HepG2 (cell line): ENCODE measurements around the gene DNAH9. TPM values are rescaled to one million over a fixed set of nuclear protein-coding genes. Genes with fewer than 3 reads are reported as not detected.

Source experiments
- ATAC-seq: fragments of 200-7000 bp; cut with Tn5 transposase; 3 replicates; pipeline ENCODE4 v1.9.1; 2020; ENCODE audit warnings: mild to moderate bottlenecking, moderate library complexity
- BruUV-seq: library from RNA; stranded (reverse); fragments of 400-500 nt; replicated peaks from 2 replicates; lab custom pipeline; 2021; lab: Mats Ljungman, UMichigan
- CTCF ChIA-PET: fragments of 300-600 bp; formaldehyde crosslinking; extraction: SDS; loops from one replicate; lab custom pipeline; 2021; ENCODE audit warnings: low total read pairs, inconsistent platforms, low intra/inter-chr PET ratio; lab: Yijun Ruan, JAX
- POLR2A ChIA-PET: fragments of 350-600 bp; sonication (Branson Sonifier 250); formaldehyde crosslinking; loops from one replicate; lab custom pipeline; 2020; ENCODE audit warnings: antibody characterized with exemption, inconsistent platforms; lab: Yijun Ruan, JAX
- DNase-seq: peaks from one replicate; pipeline ENCODE4 v3.0.0-alpha.2; 2015; ENCODE audit warnings: low spot score
- FAIRE-seq: peaks from 3 replicates; lab custom pipeline; 2011; peaks lifted over from hg19 to GRCh38; lab: Jason Lieb, UNC
- H2AFZ ChIP-seq: one replicate; pipeline ENCODE4 v1.6.1; 2011; ENCODE audit warnings: low read length, inconsistent platforms
- H3K27ac ChIP-seq: fragments of 300-600 bp; 3 replicates; pipeline ENCODE4 v1.8.0; 2011; ENCODE audit warnings: mixed run types, mild to moderate bottlenecking, mixed read lengths, low read length, inconsistent platforms; ENCODE audit not compliant: insufficient read depth; ENCODE audit errors: extremely low read length
- H3K27me3 ChIP-seq, 2 experiments: fragments of 200-600 bp in 1 of 2; 2 replicates in 1 of 2; 3 replicates in 1 of 2; pipeline versions ENCODE4 v1.6.0 to v1.8.0; 2011; ENCODE audit warnings: low read length in 2 of 2, mild to moderate bottlenecking in 2 of 2, moderate library complexity in 2 of 2, inconsistent platforms in 1 of 2; ENCODE audit not compliant: insufficient read depth in 2 of 2, control insufficient read depth in 1 of 2
- H3K36me3 ChIP-seq, 2 experiments: fragments of 200-600 bp in 1 of 2; replicated peaks in 1 of 2; 2 replicates in 1 of 2; 3 replicates in 1 of 2; pipeline versions ENCODE4 v1.5.1 to v1.8.0; 2011; ENCODE audit warnings: low read length in 2 of 2, inconsistent platforms in 1 of 2; ENCODE audit not compliant: insufficient read depth in 2 of 2, control insufficient read depth in 1 of 2
- H3K4me1 ChIP-seq: 2 replicates; pipeline ENCODE4 v1.5.1; 2012; ENCODE audit warnings: low read length, inconsistent platforms; ENCODE audit not compliant: insufficient read depth
- H3K4me2 ChIP-seq: 2 replicates; pipeline ENCODE4 v1.6.0; 2011; ENCODE audit warnings: low read depth, low read length, inconsistent platforms
- H3K4me3 ChIP-seq, 3 experiments: fragments of 200-600 bp in 1 of 3; sonication (generic), shearing (Covaris generic) in 1 of 3; replicated peaks in 1 of 3; 2 replicates each; pipeline ENCODE4 v1.5.1; 2011 to 2016; ENCODE audit warnings: low read length in 3 of 3, inconsistent platforms in 2 of 3, low read depth in 2 of 3, mild to moderate bottlenecking in 2 of 3, control low read depth in 1 of 3, mixed read lengths in 1 of 3; ENCODE audit not compliant: insufficient read depth in 1 of 3
- H3K79me2 ChIP-seq: one replicate; pipeline ENCODE4 v1.6.1; 2011; ENCODE audit warnings: low read length, inconsistent platforms; ENCODE audit not compliant: insufficient read depth
- H3K9ac ChIP-seq: 2 replicates; pipeline ENCODE4 v1.6.0; 2011; ENCODE audit warnings: mild to moderate bottlenecking, low read depth, low read length, inconsistent platforms; ENCODE audit not compliant: insufficient read depth
- H3K9me3 ChIP-seq: 2 replicates; pipeline ENCODE4 v1.5.1; 2012; ENCODE audit warnings: mild to moderate bottlenecking, low read length
- H4K20me1 ChIP-seq: 2 replicates; pipeline ENCODE4 v1.6.0; 2011; ENCODE audit warnings: inconsistent platforms, mild to moderate bottlenecking, low read length, moderate library complexity; ENCODE audit not compliant: insufficient read depth
- MAFF ChIP-seq: IDR thresholded peaks from 2 replicates; pipeline ENCODE4 v1.6.1; 2011; ENCODE audit warnings: low read depth, low read length, improper control_type of control experiment
- MAFK ChIP-seq, 2 experiments: IDR thresholded peaks in 1 of 2; conservative IDR thresholded peaks in 1 of 2; 2 replicates each; pipeline ENCODE4 v1.6.1; 2011; ENCODE audit warnings: improper control_type of control experiment in 2 of 2, low read length in 2 of 2
- NFE2L2 ChIP-seq: fragments of 150-350 bp; IDR thresholded peaks from 2 replicates; pipeline ENCODE4 v1.6.1; 2014; ENCODE audit warnings: low read length
- REL ChIP-seq: sonication (generic); formaldehyde crosslinking; conservative IDR thresholded peaks from 2 replicates; pipeline ENCODE4 v1.8.0; 2022; ENCODE audit warnings: mild to moderate bottlenecking, missing genetic modification reagents, moderate library complexity
- REXO4 ChIP-seq: sonication (generic); formaldehyde crosslinking; IDR thresholded peaks from 2 replicates; pipeline ENCODE4 v1.8.0; 2022; ENCODE audit warnings: missing genetic modification reagents, mild to moderate bottlenecking, borderline replicate concordance
- SMYD3 ChIP-seq: sonication (generic); formaldehyde crosslinking; IDR thresholded peaks from 2 replicates; pipeline ENCODE4 v1.8.1; 2023; ENCODE audit warnings: mild to moderate bottlenecking, missing genetic modification reagents
- ZNF12 ChIP-seq: sonication (generic); formaldehyde crosslinking; IDR thresholded peaks from 2 replicates; pipeline ENCODE4 v1.5.0; 2020; ENCODE audit warnings: missing genetic modification reagents
- ZNF121 ChIP-seq: sonication (generic); formaldehyde crosslinking; IDR thresholded peaks from 2 replicates; pipeline ENCODE4 v1.5.0; 2020; ENCODE audit warnings: mild to moderate bottlenecking, missing genetic modification reagents
- WGBS: methylation state at CpG from one replicate; pipeline ENCODE4 v1.1.6; 2017; ENCODE audit warnings: low lambda C conversion rate; 5-methylcytosine and 5-hydroxymethylcytosine counted together
- in situ Hi-C: cut with HindIII; loops from 2 replicates; pipeline ENCODE4 v1.10.0; 2017; ENCODE audit warnings: low pct_unique_long_range_greater_than_20kb; ENCODE audit not compliant: extremely low pct_ligation_motif_present
- intact Hi-C: fragments of 100-400 bp; cut with micrococcal nuclease; formaldehyde crosslinking; loops from one replicate; pipeline ENCODE4 v1.10.0; 2022; ENCODE audit not compliant: unreplicated experiment
- polyA plus RNA-seq, 8 experiments: library from polyadenylated mRNA; depleted of rRNA in 3 of 8; stranded (reverse) in 7 of 8; unstranded in 1 of 8; fragments of >200 nt; fragmentation: Illumina TruSeq in 4 of 8; extraction: Trizol in 4 of 8; gene quantifications; 2 replicates each; pipeline versions ENCODE4 v1.2.1 to v1.2.3, GENCODE V29; 2011 to 2016; ENCODE audit warnings: low read depth in 4 of 8, missing spikeins in 1 of 8, mixed read lengths in 1 of 8; ENCODE audit not compliant: insufficient read depth in 1 of 8
- total RNA-seq, 5 experiments: library from RNA; depleted of rRNA; stranded (reverse); fragments of >200 nt; fragmentation: Illumina TruSeq; extraction: Trizol; gene quantifications; 2 replicates each; pipeline ENCODE4 v1.2.3, GENCODE V29; 2016; ENCODE audit warnings: low read depth in 1 of 5

The DNAH9 gene
- total and polyA plus RNA-seq, 2 of the 13 experiments (the other 11 are each of a cell fraction or from before 2014, with no cell fraction given), result not detected

DNA sequence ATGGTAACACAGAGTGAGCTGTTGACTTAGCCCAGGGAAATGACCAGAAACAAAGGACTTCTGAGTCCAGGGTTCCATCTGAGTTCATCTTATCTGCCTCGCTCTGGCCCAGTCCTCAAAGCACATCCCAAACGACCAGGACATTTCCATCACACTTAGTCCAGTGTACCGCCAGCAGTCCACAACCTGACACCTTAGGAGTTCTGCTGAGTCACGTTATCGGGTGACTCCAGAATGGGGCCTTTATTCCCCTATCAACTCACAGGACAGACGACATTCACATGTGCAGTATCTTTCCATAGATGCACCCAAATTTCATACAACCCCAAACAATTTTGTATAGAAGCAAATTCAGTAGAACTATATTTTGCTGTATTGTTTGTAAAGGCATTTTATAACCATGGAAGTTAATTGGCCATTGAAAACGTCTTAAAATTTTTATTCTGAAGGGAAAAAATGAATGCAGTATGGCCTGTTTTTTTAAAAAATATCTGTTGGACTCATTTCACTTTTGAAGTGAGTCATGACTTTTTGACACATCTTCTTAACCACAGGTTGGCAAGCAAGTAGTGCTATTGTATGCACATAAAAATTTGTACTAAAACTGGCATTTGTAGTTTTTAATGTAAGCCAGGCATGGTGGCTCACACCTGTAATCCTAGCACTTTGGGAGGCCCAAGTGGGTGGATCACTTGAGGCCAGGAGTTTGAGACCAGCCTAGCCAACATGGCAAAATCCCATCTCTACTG lies 352.7 kb downstream of the DNAH9 start:
- H3K9ac ChIP-seq, result no peak overlapping the region
- DNase-seq, result no peak
- H2AFZ ChIP-seq, result no peak overlapping the region
- H4K20me1 ChIP-seq, result no peaks in the 10 kb centered on the region
- no peak for ATAC-seq
- no peaks in the 10 kb centered on the region for H3K4me1 ChIP-seq
- BruUV-seq, result no TSS peak
- intact Hi-C loops (no loop called here), in situ Hi-C loops (no loop called here)
- no peak for TF ChIP-seq REXO4
- TF ChIP-seq REL (CRISPR knock-in tag), result no peak
- peak; percentile 64 to 77 for TF ChIP-seq MAFK (conservative IDR thresholded peaks at IDR 0.05 in 1 of 2, IDR thresholded peaks at IDR 0.05 in 1 of 2; ENCODE audit: low read length in 2 of 2)
- TF ChIP-seq NFE2L2, result peak; percentile 81
- TF ChIP-seq ZNF121, result no peak
- peak; percentile 50; the same call in 1 of the 2 replicates for TF ChIP-seq MAFF
- 19% methylated on average over 7 of the region's 7 CpGs for whole genome bisulfite sequencing
- H3K27ac ChIP-seq, result no peak overlapping the region
- H3K9me3 ChIP-seq, result peaks cover 22% of the 10 kb centered on the region
- no peaks in the 10 kb centered on the region for H3K27me3 ChIP-seq
- ChIA-PET POLR2A (no interaction called here), CTCF (no interaction called here)
- H3K4me3 ChIP-seq, result no peak overlapping the region
- FAIRE-seq, result no peak
- no peaks in the 10 kb centered on the region for H3K36me3 ChIP-seq
- no peak overlapping the region for H3K4me2 ChIP-seq
- no peaks in the 10 kb centered on the region for H3K79me2 ChIP-seq

DNA sequence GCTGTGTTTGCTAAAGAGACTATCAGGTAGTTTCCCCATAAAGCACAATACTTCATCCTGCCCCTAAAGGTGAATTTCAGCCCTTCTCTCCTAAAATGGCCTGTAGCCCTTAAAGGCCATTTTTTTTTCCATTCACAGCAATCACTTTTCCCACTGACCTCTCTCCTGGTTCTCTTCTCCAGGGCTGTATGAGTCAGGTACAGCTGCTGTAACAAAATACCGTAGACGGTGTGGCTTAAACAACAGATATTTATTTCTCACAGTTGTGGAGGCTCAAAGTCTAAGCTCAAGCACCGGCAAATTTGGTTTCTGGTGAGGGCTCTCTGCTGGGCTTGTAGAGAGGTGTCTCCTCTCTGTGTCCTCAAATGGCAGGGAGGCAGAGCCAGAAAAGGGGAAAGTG lies 354.3 kb downstream of the DNAH9 start:
- TF ChIP-seq SMYD3 (CRISPR knock-in tag), result no peak
- peak; percentile 96 for TF ChIP-seq ZNF12 (CRISPR knock-in tag)
- TF ChIP-seq, all 625 proteins: peak for 1
- intact Hi-C loops, result no loop called here
- H2AFZ ChIP-seq, result no peak overlapping the region
- peaks cover 22% of the 10 kb centered on the region for H3K9me3 ChIP-seq
- no peak overlapping the region for H3K27ac ChIP-seq
- no peak overlapping the region for H3K4me2 ChIP-seq
- in situ Hi-C loops, result no loop called here
- BruUV-seq, result no TSS peak
- H3K4me1 ChIP-seq, result no peaks in the 10 kb centered on the region
- WGBS, result 69% methylated on average over 3 of the region's 3 CpGs
- no peaks in the 10 kb centered on the region for H3K36me3 ChIP-seq
- H3K27me3 ChIP-seq, result no peaks in the 10 kb centered on the region
- no peak overlapping the region for H3K9ac ChIP-seq
- ATAC-seq, result no peak
- ChIA-PET CTCF (no interaction called here), POLR2A (no interaction called here)
- no peak for FAIRE-seq
- H3K4me3 ChIP-seq, result no peak overlapping the region
- no peaks in the 10 kb centered on the region for H3K79me2 ChIP-seq
- no peaks in the 10 kb centered on the region for H4K20me1 ChIP-seq
- no peak for DNase-seq
